Breast epithelium (tissue), 3 donors: Measurements from ENCODE around the gene VSIG4.

ENCODE experiments used
- CTCF ChIP-seq, 3 donors: fragments of 450-650 bp; IDR thresholded peaks; one replicate each; pipeline ENCODE4 v1.5.1; 2016 to 2017; ENCODE audit warnings: antibody characterized with exemption in 3 of 3, mild to moderate bottlenecking in 3 of 3, moderate library complexity in 3 of 3
- POLR2A ChIP-seq: fragments of 450-650 bp; IDR thresholded peaks from one replicate; pipeline ENCODE4 v1.6.1; 2016; ENCODE audit warnings: antibody characterized with exemption, mild to moderate bottlenecking, moderate library complexity
- POLR2AphosphoS5 ChIP-seq, 3 donors: sonication (generic); formaldehyde crosslinking; IDR thresholded peaks; one replicate each; pipeline ENCODE4 v1.6.1; 2017; ENCODE audit warnings: antibody characterized with exemption in 3 of 3

DNA sequence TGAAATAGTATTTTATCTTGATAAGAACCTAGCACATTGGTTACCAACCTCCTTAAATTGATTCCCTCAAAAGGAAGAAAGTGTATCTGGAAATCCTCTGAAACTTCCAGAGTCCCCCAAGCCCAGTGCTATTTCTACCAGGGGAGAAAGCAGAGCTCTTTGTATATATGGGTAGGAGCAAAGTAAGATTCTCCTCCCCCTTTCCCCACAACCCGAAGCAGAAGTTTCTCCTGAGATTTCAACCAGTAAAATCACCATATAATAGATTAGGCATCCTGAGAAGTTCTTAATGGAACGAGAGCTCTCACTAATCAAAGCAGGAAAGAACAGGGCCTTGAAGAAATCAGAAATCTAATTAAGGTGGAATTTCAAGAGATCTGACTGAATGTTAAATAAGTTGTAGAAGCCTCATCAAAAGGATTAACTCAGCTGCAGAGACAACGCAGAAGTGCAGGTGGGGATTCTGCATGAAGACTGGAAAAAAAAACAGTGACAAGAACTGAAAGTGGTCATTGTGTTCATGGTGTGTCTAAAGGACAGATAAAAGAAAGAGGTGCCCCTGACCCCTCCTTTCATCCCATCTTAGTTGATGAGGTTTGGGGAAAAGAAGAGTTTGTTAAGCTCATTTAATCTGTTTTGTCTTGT, 39.1 kb downstream of the VSIG4 start:
- TF ChIP-seq POLR2A (no peak), CTCF (IDR thresholded peaks at IDR 0.05) (no peak), POLR2AphosphoS5 (IDR thresholded peaks at IDR 0.05) (no peak)
